T-helper 1 cell (primary cell): ENCODE results near the gene CLMN.
"Not testable (repeated sequence)": the region's sequence is repeated elsewhere in the genome, so short reads cannot be mapped to it uniquely, and the experiment has no call there.

Experiments
- DNase-seq, 5 donors: peaks; one replicate each; pipeline ENCODE4 v3.0.0-alpha.2; 2012 to 2020

The CLMN gene

GRCh38 chr14:95153866-95154265, 165.8 kb downstream of the CLMN start:
- DNase-seq = no peak

GRCh38 chr14:95151561-95151960, 168.1 kb downstream of the CLMN start:
- no peak for DNase-seq

- DNase-seq = no peak
These were observed 168.8 kb downstream of the CLMN start for GRCh38 chr14:95150910-95151309.

- DNase-seq = no peak
These were observed 170.3 kb downstream of the CLMN start for GRCh38 chr14:95149441-95149840.

- DNase-seq = no peak
These were observed 172.1 kb downstream of the CLMN start for GRCh38 chr14:95147597-95147996.

GRCh38 chr14:95146079-95146771, 173.5 kb downstream of the CLMN start:
- no peak for DNase-seq

GRCh38 chr14:95144849-95145248, 174.9 kb downstream of the CLMN start:
- DNase-seq = no peak

- no peak for DNase-seq
These were observed 175.7 kb downstream of the CLMN start for GRCh38 chr14:95143808-95144620.

- DNase-seq = no peak
These were observed 177.5 kb downstream of the CLMN start for GRCh38 chr14:95142208-95142607.

GRCh38 chr14:95141684-95142083, 178.0 kb downstream of the CLMN start:
- DNase-seq = no peak

GRCh38 chr14:95140060-95140858, 179.4 kb downstream of the CLMN start:
- DNase-seq = no peak

- DNase-seq = no peak
These were observed 180.8 kb downstream of the CLMN start for GRCh38 chr14:95138876-95139275.

GRCh38 chr14:95138455-95138854, 181.3 kb downstream of the CLMN start:
- not testable (repeated sequence) for DNase-seq

- DNase-seq = no peak
These were observed 181.9 kb downstream of the CLMN start for GRCh38 chr14:95137804-95138167.

- DNase-seq = no peak
These were observed 182.4 kb downstream of the CLMN start for GRCh38 chr14:95137164-95137803.

- no peak for DNase-seq
These were observed 183.1 kb downstream of the CLMN start for GRCh38 chr14:95136631-95137030.

- DNase-seq = no peak
These were observed 185.3 kb downstream of the CLMN start for GRCh38 chr14:95134304-95134933.

GRCh38 chr14:95133282-95133681, 186.4 kb downstream of the CLMN start:
- no peak for DNase-seq

GRCh38 chr14:95132760-95133159, 186.9 kb downstream of the CLMN start:
- DNase-seq = no peak
